ENCODE measurements around the gene NISCH. TPM values are rescaled to one million over a fixed set of nuclear protein-coding genes. Genes with fewer than 3 reads are reported as not detected.

Gene NISCH
- total RNA-seq: 10 to 100 TPM; 73.8 to 75.0 TPM

- DNase-seq: peak; percentile 95
- POLR2A ChIA-PET: interaction anchor here (1.3 to 2.6 kb wide), 3 partner anchors 10 to 173 kb away, joined by 3 to 9 read pairs (median 3); partner anchors contain the start of gene SEMA3G
- Mint-ChIP-seq H3K4me3 (peak within 1 kb of the TSS; percentile 92), H3K4me1 (peaks cover 34% of the 10 kb centered on the region), H3K27ac (peak within 1 kb of the TSS; percentile 81), H3K9me3 (no peaks in the 10 kb centered on the region), H3K27me3 (no peaks in the 10 kb centered on the region), H3K36me3 (ENCODE audit: low read depth) (peaks cover 27% of the 10 kb centered on the region)
- CTCF ChIA-PET: no interaction called here
Observed at GRCh38 chr3:52455283-52456168, at the start of gene NISCH. TSS of gene NISCH (plus strand) at chr3:52455604. CDS start at chr3:52455642, 38 bp downstream.

GRCh38 chr3:52406231-52406661 is 49.2 kb upstream of the NISCH start:
- Mint-ChIP-seq H3K4me3 (no peak overlapping the region), H3K4me1 (peaks cover 24% of the 10 kb centered on the region), H3K27ac (no peak overlapping the region), H3K9me3 (no peaks in the 10 kb centered on the region), H3K27me3 (no peaks in the 10 kb centered on the region), H3K36me3 (ENCODE audit: low read depth) (peaks cover 62% of the 10 kb centered on the region)
- ChIA-PET POLR2A (interaction anchor here (2.7 kb wide), 1 partner anchor 9 kb away, joined by 13 read pairs; no protein-coding TSS in a partner anchor), CTCF (no interaction called here)
- DNase-seq: no peak

GRCh38 chr3:52406791-52407510 is 48.5 kb upstream of the NISCH start:
- H3K27ac Mint-ChIP-seq: no peak overlapping the region
- H3K36me3 Mint-ChIP-seq (ENCODE audit: low read depth): peaks cover 58% of the 10 kb centered on the region
- ChIA-PET POLR2A (interaction anchor here (2.7 kb wide), 1 partner anchor 10 kb away, joined by 13 read pairs; no protein-coding TSS in a partner anchor), CTCF (no interaction called here)
- H3K4me3 Mint-ChIP-seq: no peak overlapping the region
- no peaks in the 10 kb centered on the region for H3K9me3 Mint-ChIP-seq
- DNase-seq: no peak
- peaks cover 31% of the 10 kb centered on the region for H3K4me1 Mint-ChIP-seq
- H3K27me3 Mint-ChIP-seq: no peaks in the 10 kb centered on the region

GRCh38 chr3:52407779-52408178 is 47.6 kb upstream of the NISCH start:
- peak overlapping the region; percentile 88 for H3K4me3 Mint-ChIP-seq
- CTCF ChIA-PET: no interaction called here
- H3K27ac Mint-ChIP-seq: no peak overlapping the region
- H3K4me1 Mint-ChIP-seq: peaks cover 39% of the 10 kb centered on the region
- no peak for DNase-seq
- peaks cover 57% of the 10 kb centered on the region for H3K36me3 Mint-ChIP-seq (ENCODE audit: low read depth)
- H3K9me3 Mint-ChIP-seq: no peaks in the 10 kb centered on the region
- POLR2A ChIA-PET: interaction anchor here (1.0 kb wide), 1 partner anchor 10 kb away, joined by 3 read pairs; no protein-coding TSS in a partner anchor
- no peaks in the 10 kb centered on the region for H3K27me3 Mint-ChIP-seq

- H3K27me3 Mint-ChIP-seq: no peaks in the 10 kb centered on the region
- H3K36me3 Mint-ChIP-seq (ENCODE audit: low read depth): peaks cover 52% of the 10 kb centered on the region
- H3K9me3 Mint-ChIP-seq: no peaks in the 10 kb centered on the region
- H3K27ac Mint-ChIP-seq: peak overlapping the region; percentile 86
- CTCF ChIA-PET: no interaction called here
- H3K4me3 Mint-ChIP-seq: peak overlapping the region; percentile 88
- no peak for DNase-seq
- POLR2A ChIA-PET: interaction anchor here (1.0 kb wide), 1 partner anchor 11 kb away, joined by 3 read pairs; no protein-coding TSS in a partner anchor
- peaks cover 44% of the 10 kb centered on the region for H3K4me1 Mint-ChIP-seq
Observed at GRCh38 chr3:52408466-52408865, 46.9 kb upstream of the NISCH start.

GRCh38 chr3:52415800-52416199 is 39.6 kb upstream of the NISCH start:
- peaks cover 25% of the 10 kb centered on the region for H3K36me3 Mint-ChIP-seq (ENCODE audit: low read depth)
- peaks cover 29% of the 10 kb centered on the region for H3K4me1 Mint-ChIP-seq
- H3K27ac Mint-ChIP-seq: no peak overlapping the region
- no peaks in the 10 kb centered on the region for H3K27me3 Mint-ChIP-seq
- no peak for DNase-seq
- ChIA-PET POLR2A (interaction anchor here (0.6 kb wide), 1 partner anchor 77 kb away, joined by 4 read pairs; no protein-coding TSS in a partner anchor), CTCF (interaction anchor here (0.9 to 1.4 kb wide), 3 partner anchors 12 to 33 kb away, joined by 3 to 4 read pairs (median 3); no protein-coding TSS in a partner anchor)
- H3K9me3 Mint-ChIP-seq: no peaks in the 10 kb centered on the region
- no peak overlapping the region for H3K4me3 Mint-ChIP-seq

- Mint-ChIP-seq H3K4me3 (no peak overlapping the region), H3K36me3 (ENCODE audit: low read depth) (peaks cover 8% of the 10 kb centered on the region), H3K27me3 (no peaks in the 10 kb centered on the region), H3K27ac (no peak overlapping the region), H3K9me3 (no peaks in the 10 kb centered on the region), H3K4me1 (peaks cover 2% of the 10 kb centered on the region)
- POLR2A ChIA-PET: interaction anchor here (1.1 to 1.6 kb wide), 2 partner anchors 8 to 12 kb away, joined by 3 to 5 read pairs; no protein-coding TSS in a partner anchor
- no peak for DNase-seq
- CTCF ChIA-PET: interaction anchor here (0.6 to 2.0 kb wide), 4 partner anchors 8 to 66 kb away, joined by 3 to 6 read pairs (median 4); no protein-coding TSS in a partner anchor
Observed at GRCh38 chr3:52420388-52420787, 35.0 kb upstream of the NISCH start.

GRCh38 chr3:52422669-52423068 is 32.7 kb upstream of the NISCH start:
- H3K4me1 Mint-ChIP-seq: no peaks in the 10 kb centered on the region
- ChIA-PET POLR2A (no interaction called here), CTCF (interaction anchor here (1.2 kb wide), 1 partner anchor 10 kb away, joined by 4 read pairs; no protein-coding TSS in a partner anchor)
- H3K27me3 Mint-ChIP-seq: peaks cover 3% of the 10 kb centered on the region
- H3K4me3 Mint-ChIP-seq: no peak overlapping the region
- peaks cover 3% of the 10 kb centered on the region for H3K36me3 Mint-ChIP-seq (ENCODE audit: low read depth)
- H3K27ac Mint-ChIP-seq: no peak overlapping the region
- H3K9me3 Mint-ChIP-seq: no peaks in the 10 kb centered on the region
- no peak for DNase-seq

GRCh38 chr3:52423173-52423572 is 32.2 kb upstream of the NISCH start:
- Mint-ChIP-seq H3K9me3 (no peaks in the 10 kb centered on the region), H3K4me1 (no peaks in the 10 kb centered on the region), H3K27me3 (peaks cover 6% of the 10 kb centered on the region), H3K4me3 (no peak overlapping the region), H3K36me3 (ENCODE audit: low read depth) (peaks cover 2% of the 10 kb centered on the region), H3K27ac (no peak overlapping the region)
- CTCF ChIA-PET: interaction anchor here (1.2 kb wide), 1 partner anchor 11 kb away, joined by 4 read pairs; no protein-coding TSS in a partner anchor
- DNase-seq: no peak
- POLR2A ChIA-PET: no interaction called here

- Mint-ChIP-seq H3K4me3 (no peak overlapping the region), H3K36me3 (ENCODE audit: low read depth) (no peaks in the 10 kb centered on the region), H3K27me3 (peaks cover 6% of the 10 kb centered on the region), H3K9me3 (no peaks in the 10 kb centered on the region), H3K27ac (no peak overlapping the region), H3K4me1 (peaks cover 16% of the 10 kb centered on the region)
- ChIA-PET POLR2A (interaction anchor here (0.8 to 1.7 kb wide), 3 partner anchors 18 to 108 kb away, joined by 3 to 4 read pairs (median 3); partner anchors contain the start of gene SEMA3G), CTCF (interaction anchor here (0.6 to 12.0 kb wide), 15 partner anchors 9 to 427 kb away, joined by 3 to 151 read pairs (median 3); partner anchors contain the start of gene SEMA3G)
- DNase-seq: peak; percentile 44
Observed at GRCh38 chr3:52428151-52429005, 27.0 kb upstream of the NISCH start.

- H3K36me3 Mint-ChIP-seq (ENCODE audit: low read depth): no peaks in the 10 kb centered on the region
- peaks cover 7% of the 10 kb centered on the region for H3K27me3 Mint-ChIP-seq
- no peak overlapping the region for H3K27ac Mint-ChIP-seq
- CTCF ChIA-PET: interaction anchor here (1.0 to 12.0 kb wide), 9 partner anchors 8 to 428 kb away, joined by 3 to 151 read pairs (median 3); partner anchors contain the start of gene SEMA3G
- peaks cover 21% of the 10 kb centered on the region for H3K4me1 Mint-ChIP-seq
- POLR2A ChIA-PET: interaction anchor here (0.8 to 1.7 kb wide), 2 partner anchors 17 to 20 kb away, joined by 3 to 4 read pairs; partner anchors contain the start of gene SEMA3G
- H3K9me3 Mint-ChIP-seq: no peaks in the 10 kb centered on the region
- no peak overlapping the region for H3K4me3 Mint-ChIP-seq
- no peak for DNase-seq
Observed at GRCh38 chr3:52429031-52429430, 26.4 kb upstream of the NISCH start.

Data from activated CD4-positive, alpha-beta memory T cell treated with anti-CD3 and anti-CD28 coated beads, Interleukin-2, amount 10 ng/mL, durations not matched to agents 7 days and 5 days (primary cell).